NB4 (cell line): ENCODE results near the gene SUGP1.

ENCODE experiments used
- CTCF ChIP-seq: IDR thresholded peaks from one replicate; pipeline ENCODE4 v1.5.1; 2012; ENCODE audit warnings: low read depth, low read length
- MAX ChIP-seq: IDR thresholded peaks from 2 replicates; pipeline ENCODE4 v1.6.1; 2011; ENCODE audit warnings: low read depth, low read length
- MYC ChIP-seq: IDR thresholded peaks from 2 replicates; pipeline ENCODE4 v1.6.1; 2011; ENCODE audit warnings: low read depth, low read length
- POLR2A ChIP-seq: IDR thresholded peaks from 2 replicates; pipeline ENCODE4 v1.6.1; 2011; ENCODE audit warnings: mild to moderate bottlenecking; ENCODE audit not compliant: insufficient read length; ENCODE audit errors: extremely low read depth

- TF ChIP-seq CTCF: no peak
- no peak for TF ChIP-seq POLR2A
- TF ChIP-seq MAX: no peak
- no peak for TF ChIP-seq MYC
Observed at GRCh38 chr19:19257137-19257536, 63.2 kb downstream of the SUGP1 start.
